Cardiac muscle cell (in vitro differentiated cells and primary cell): ENCODE data around the gene RGS16. TPM values are rescaled to one million over a fixed set of nuclear protein-coding genes. Genes with fewer than 3 reads are reported as not detected.

Source experiments
- DNase-seq, 2 donors: peaks; one replicate each; pipeline versions ENCODE4 v3.0.0 to v3.0.0-alpha.2; 2010 to 2017; ENCODE audit warnings: low read depth in 1 of 2, low spot score in 1 of 2
- H3K27ac ChIP-seq: fragments of 200-600 bp; sonication (generic); 2 replicates; pipeline ENCODE4 v1.5.1; 2016
- H3K27me3 ChIP-seq: fragments of 200-600 bp; sonication (generic); 2 replicates; pipeline ENCODE4 v1.6.0; 2016; ENCODE audit warnings: control low read depth
- H3K36me3 ChIP-seq: fragments of 200-600 bp; sonication (generic); 2 replicates; pipeline ENCODE4 v1.5.1; 2016; ENCODE audit warnings: control low read depth
- H3K4me1 ChIP-seq: fragments of 200-600 bp; sonication (generic); 2 replicates; pipeline ENCODE4 v1.8.1; 2017; ENCODE audit warnings: low read depth, mild to moderate bottlenecking, mixed run types
- H3K4me3 ChIP-seq: fragments of 200-600 bp; sonication (generic); 2 replicates; pipeline ENCODE4 v1.5.1; 2016; ENCODE audit warnings: mild to moderate bottlenecking
- H3K9me3 ChIP-seq: fragments of 200-600 bp; sonication (generic); 2 replicates; pipeline ENCODE4 v1.5.1; 2017; ENCODE audit warnings: low read depth, mild to moderate bottlenecking, control low read depth
- CTCF ChIP-seq: IDR thresholded peaks from 2 replicates; pipeline ENCODE4 v1.5.1; 2012; ENCODE audit warnings: low read depth, mild to moderate bottlenecking, low read length
- polyA plus RNA-seq: library from polyadenylated mRNA; unstranded; fragments of >200 nt; fragmentation: Nextera tagmentation; extraction: Ambion mirVana; gene quantifications from 2 replicates; pipeline ENCODE4 v1.2.1, GENCODE V29; 2016
- total RNA-seq: library from RNA; depleted of rRNA; stranded (reverse); fragments of >200 nt; gene quantifications from 2 replicates; pipeline ENCODE4 v1.2.3, GENCODE V29; 2016

RGS16 gene
- total and polyA plus RNA-seq, 2 experiments from 2014 or later, result 0.93 to 1.3 TPM

- Histone ChIP-seq H3K4me1 (no peaks in the 10 kb centered on the region), H3K9me3 (no peaks in the 10 kb centered on the region), H3K36me3 (no peaks in the 10 kb centered on the region), H3K27me3 (no peaks in the 10 kb centered on the region), H3K27ac (no peak overlapping the region), H3K4me3 (no peak overlapping the region)
- no peak for TF ChIP-seq CTCF
- DNase-seq, result no peak
Observed at GRCh38 chr1:182629080-182629479, 24.9 kb upstream of the RGS16 start.

GRCh38 chr1:182628657-182629056, 24.5 kb upstream of the RGS16 start:
- DNase-seq, result no peak
- Histone ChIP-seq H3K4me3 (no peak overlapping the region), H3K36me3 (no peaks in the 10 kb centered on the region), H3K9me3 (no peaks in the 10 kb centered on the region), H3K27me3 (no peaks in the 10 kb centered on the region), H3K27ac (no peak overlapping the region), H3K4me1 (no peaks in the 10 kb centered on the region)
- TF ChIP-seq CTCF, result no peak

GRCh38 chr1:182627622-182628021, 23.4 kb upstream of the RGS16 start:
- H3K36me3 ChIP-seq, result no peaks in the 10 kb centered on the region
- no peak overlapping the region for H3K4me3 ChIP-seq
- no peaks in the 10 kb centered on the region for H3K27me3 ChIP-seq
- DNase-seq, result no peak
- H3K9me3 ChIP-seq, result no peaks in the 10 kb centered on the region
- no peaks in the 10 kb centered on the region for H3K4me1 ChIP-seq
- no peak overlapping the region for H3K27ac ChIP-seq
- TF ChIP-seq CTCF, result no peak

- no peaks in the 10 kb centered on the region for H3K4me1 ChIP-seq
- no peak for TF ChIP-seq CTCF
Observed at GRCh38 chr1:182626527-182626926, 22.3 kb upstream of the RGS16 start.

GRCh38 chr1:182625719-182626504, 21.7 kb upstream of the RGS16 start:
- H3K4me3 ChIP-seq, result no peak overlapping the region
- H3K27ac ChIP-seq, result no peak overlapping the region
- H3K36me3 ChIP-seq, result no peaks in the 10 kb centered on the region
- peak in 1 of 2 donors; percentile 41 for DNase-seq
- no peaks in the 10 kb centered on the region for H3K4me1 ChIP-seq
- no peaks in the 10 kb centered on the region for H3K9me3 ChIP-seq
- no peaks in the 10 kb centered on the region for H3K27me3 ChIP-seq
- no peak for TF ChIP-seq CTCF

More at GRCh38 chr1:182626527-182626926, 22.3 kb upstream of the RGS16 start:
- Histone ChIP-seq H3K9me3 (no peaks in the 10 kb centered on the region), H3K27me3 (no peaks in the 10 kb centered on the region), H3K36me3 (no peaks in the 10 kb centered on the region), H3K27ac (no peak overlapping the region), H3K4me3 (no peak overlapping the region)
- DNase-seq, result no peak
